Measurements from ENCODE around the gene SULT2B1. TPM values are rescaled to one million over a fixed set of nuclear protein-coding genes. Genes with fewer than 3 reads are reported as not detected.
"Not testable (repeated sequence)": the region's sequence is repeated elsewhere in the genome, so short reads cannot be mapped to it uniquely, and the experiment has no call there.

SULT2B1 gene
- total RNA-seq, 2 donors from 2014 or later: 1.4 to 7.7 TPM

DNA sequence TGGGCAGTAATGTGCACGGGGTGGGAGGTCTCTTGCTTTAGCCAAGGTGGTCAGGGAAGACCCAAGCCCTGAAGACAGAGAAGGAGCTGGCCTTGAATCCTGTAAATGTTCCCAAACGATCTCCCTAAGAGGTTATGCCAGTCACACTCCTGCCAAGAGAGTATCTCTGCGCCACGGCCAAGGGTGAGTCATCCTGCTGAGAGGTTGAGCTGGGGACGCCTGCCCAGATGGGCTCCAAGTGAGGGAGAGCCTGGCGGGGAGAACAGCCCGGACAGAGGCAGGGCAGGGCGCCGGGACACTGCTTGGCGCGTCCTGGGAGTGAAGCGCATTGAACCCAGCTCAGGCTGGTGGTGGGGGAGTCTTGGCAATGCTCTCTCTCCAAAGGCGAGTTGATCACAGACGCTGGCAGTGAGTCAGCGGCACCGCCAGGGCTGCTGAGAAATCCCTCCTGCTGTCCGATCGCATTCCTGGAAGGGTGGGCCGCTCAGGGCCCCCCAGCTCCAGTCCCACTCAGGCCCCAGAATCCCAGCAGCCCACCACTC is 16.4 kb downstream of the SULT2B1 start:
- no peak overlapping the region for H3K27ac ChIP-seq
- TF ChIP-seq, protein P1, sequence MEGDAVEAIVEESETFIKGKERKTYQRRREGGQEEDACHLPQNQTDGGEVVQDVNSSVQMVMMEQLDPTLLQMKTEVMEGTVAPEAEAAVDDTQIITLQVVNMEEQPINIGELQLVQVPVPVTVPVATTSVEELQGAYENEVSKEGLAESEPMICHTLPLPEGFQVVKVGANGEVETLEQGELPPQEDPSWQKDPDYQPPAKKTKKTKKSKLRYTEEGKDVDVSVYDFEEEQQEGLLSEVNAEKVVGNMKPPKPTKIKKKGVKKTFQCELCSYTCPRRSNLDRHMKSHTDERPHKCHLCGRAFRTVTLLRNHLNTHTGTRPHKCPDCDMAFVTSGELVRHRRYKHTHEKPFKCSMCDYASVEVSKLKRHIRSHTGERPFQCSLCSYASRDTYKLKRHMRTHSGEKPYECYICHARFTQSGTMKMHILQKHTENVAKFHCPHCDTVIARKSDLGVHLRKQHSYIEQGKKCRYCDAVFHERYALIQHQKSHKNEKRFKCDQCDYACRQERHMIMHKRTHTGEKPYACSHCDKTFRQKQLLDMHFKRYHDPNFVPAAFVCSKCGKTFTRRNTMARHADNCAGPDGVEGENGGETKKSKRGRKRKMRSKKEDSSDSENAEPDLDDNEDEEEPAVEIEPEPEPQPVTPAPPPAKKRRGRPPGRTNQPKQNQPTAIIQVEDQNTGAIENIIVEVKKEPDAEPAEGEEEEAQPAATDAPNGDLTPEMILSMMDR (IDR thresholded peaks at IDR 0.05): no peak
- H3K9me3 ChIP-seq: no peaks in the 10 kb centered on the region
- no peaks in the 10 kb centered on the region for H3K36me3 ChIP-seq
- intact Hi-C loops (cut with DNase I): no loop called here
- no peak overlapping the region for H3K4me3 ChIP-seq
- DNase-seq: peak; percentile 67
- H3K4me1 ChIP-seq: peaks cover 3% of the 10 kb centered on the region
- H3K9ac ChIP-seq (ENCODE audit: low read depth in 2 of 2, low read length in 2 of 2): no peak overlapping the region
- H3K27me3 ChIP-seq: peaks cover 4% of the 10 kb centered on the region

DNA sequence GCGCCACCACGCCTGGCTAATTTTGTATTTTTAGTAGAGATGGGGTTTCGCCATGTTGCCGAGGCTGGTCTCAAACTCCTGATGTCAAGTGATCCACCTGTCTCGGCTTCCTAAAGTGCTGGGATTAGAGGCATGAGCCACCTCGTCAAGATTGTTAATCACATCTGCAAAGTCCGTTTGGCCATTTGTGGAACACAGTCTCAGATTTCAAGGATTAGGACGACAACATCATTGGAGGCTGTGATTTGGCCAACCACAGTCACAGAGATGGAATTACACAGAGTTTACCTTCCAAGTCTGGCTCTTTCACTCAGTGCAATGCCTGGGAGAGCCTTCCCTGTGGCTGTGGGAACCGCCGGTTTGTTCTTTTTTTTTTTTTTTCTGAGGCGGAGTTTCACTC is 17.8 kb downstream of the SULT2B1 start:
- no peak for DNase-seq
- peaks cover 3% of the 10 kb centered on the region for H3K4me1 ChIP-seq
- H3K27me3 ChIP-seq: peaks cover 4% of the 10 kb centered on the region
- intact Hi-C loops (cut with DNase I): no loop called here
- H3K36me3 ChIP-seq: no peaks in the 10 kb centered on the region
- no peaks in the 10 kb centered on the region for H3K9me3 ChIP-seq
- H3K9ac ChIP-seq (ENCODE audit: low read depth in 2 of 2, low read length in 2 of 2): no peak overlapping the region
- H3K4me3 ChIP-seq: no peak overlapping the region
- TF ChIP-seq, protein P1 (IDR thresholded peaks at IDR 0.05): no peak
- H3K27ac ChIP-seq: no peak overlapping the region

DNA sequence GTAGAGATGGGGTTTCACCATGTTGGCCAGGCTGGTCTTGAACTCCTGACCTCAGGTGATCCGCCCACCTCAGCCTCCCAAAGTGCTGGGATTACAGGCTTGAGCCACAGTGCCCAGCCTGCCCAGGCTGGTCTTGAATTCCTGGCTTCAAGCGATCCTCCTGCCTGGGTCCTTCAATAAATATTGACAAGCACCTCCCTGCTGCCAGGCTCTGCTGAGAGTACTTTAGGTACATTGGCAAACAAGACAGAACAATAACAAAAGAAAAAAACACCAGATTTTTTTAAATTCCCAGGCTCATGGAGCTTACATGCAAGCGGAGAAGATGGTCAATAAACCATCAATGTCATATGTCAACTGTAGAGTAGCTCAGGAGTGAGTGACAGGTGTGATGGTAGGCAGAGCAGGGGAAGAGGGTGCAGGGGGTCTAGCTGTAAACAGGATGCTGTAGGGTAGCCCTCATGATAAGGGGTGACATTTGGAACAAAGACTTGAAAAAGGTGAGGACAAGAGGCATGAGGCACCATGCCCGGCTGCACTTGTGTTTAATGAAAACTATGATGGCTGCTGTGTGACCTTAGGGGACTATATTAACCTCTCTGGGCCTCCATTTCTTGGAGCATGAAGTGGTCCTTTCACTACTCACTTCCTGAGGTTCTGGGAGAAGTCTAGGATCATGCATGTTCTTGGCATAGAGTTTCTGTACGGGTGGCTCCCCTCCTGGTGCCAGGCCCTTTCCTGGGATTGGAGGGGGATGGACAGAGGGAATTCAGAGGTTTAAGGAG is 19.6 kb downstream of the SULT2B1 start:
- intact Hi-C loops (cut with DNase I): no loop called here
- peaks cover 3% of the 10 kb centered on the region for H3K4me1 ChIP-seq

DNA sequence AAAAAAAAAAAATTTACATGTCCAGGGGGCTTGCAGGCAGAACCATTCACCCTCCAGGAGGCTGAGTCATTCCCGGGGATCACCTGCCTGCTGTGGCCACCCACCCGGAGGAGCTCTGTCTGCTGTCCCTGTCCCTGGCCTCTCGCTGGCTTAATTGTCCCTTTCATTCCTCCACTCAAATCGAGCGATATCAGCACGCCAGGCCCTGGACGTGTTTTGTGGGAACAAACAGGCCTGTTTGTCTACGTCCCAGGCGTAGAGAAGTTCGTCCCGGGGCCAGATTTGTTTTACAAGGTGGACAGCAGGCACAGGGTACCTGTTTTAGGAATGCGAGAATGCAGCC is 21.2 kb downstream of the SULT2B1 start:
- H3K4me1 ChIP-seq: peaks cover 3% of the 10 kb centered on the region
- intact Hi-C loops (cut with DNase I): no loop called here
- TF ChIP-seq, protein P1 (IDR thresholded peaks at IDR 0.05): no peak
- H3K4me3 ChIP-seq: no peak overlapping the region
- no peak overlapping the region for H3K9ac ChIP-seq (ENCODE audit: low read depth in 2 of 2, low read length in 2 of 2)
- DNase-seq: no peak
- H3K27ac ChIP-seq: no peak overlapping the region
- H3K36me3 ChIP-seq: no peaks in the 10 kb centered on the region
- no peaks in the 10 kb centered on the region for H3K9me3 ChIP-seq
- peaks cover 4% of the 10 kb centered on the region for H3K27me3 ChIP-seq

More for the DNA sequence above, 19.6 kb downstream of the SULT2B1 start:
- no peak overlapping the region for H3K4me3 ChIP-seq
- no peak overlapping the region for H3K9ac ChIP-seq (ENCODE audit: low read depth in 2 of 2, low read length in 2 of 2)
- no peak for DNase-seq
- no peaks in the 10 kb centered on the region for H3K9me3 ChIP-seq
- no peaks in the 10 kb centered on the region for H3K36me3 ChIP-seq
- peaks cover 4% of the 10 kb centered on the region for H3K27me3 ChIP-seq
- H3K27ac ChIP-seq: no peak overlapping the region
- TF ChIP-seq, protein P1 (IDR thresholded peaks at IDR 0.05): no peak

DNA sequence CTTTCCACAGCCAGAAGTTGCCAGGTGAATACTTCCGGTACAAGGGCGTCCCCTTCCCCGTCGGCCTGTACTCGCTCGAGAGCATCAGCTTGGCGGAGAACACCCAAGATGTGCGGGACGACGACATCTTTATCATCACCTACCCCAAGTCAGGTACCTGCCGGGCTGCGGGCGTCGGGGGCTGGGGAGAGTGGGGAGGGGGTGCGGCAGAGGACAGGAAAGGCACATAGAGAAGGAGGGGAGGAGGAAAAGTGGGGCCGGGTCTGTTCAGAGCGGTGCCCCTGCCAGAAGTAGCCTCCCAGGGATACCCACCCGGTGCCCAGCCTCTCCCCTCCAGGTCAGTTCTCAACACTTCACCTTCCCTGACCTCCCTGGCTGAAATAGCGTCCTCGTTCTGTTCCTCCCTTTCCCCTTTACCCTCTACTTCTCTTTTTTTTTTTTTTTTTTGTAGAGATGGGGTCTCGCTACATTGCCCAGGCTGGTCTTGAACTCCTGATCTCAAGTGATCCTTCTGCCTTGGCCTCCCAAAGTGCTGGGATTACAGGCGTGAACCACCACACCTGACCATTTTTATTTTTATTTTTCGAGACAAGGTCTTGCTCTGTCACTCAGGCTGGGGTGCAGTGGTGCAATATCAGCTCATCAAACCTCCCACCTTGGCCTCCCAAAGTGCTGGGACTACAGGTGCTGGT is 24.1 kb downstream of the SULT2B1 start:
- TF ChIP-seq, protein P1 (IDR thresholded peaks at IDR 0.05): no peak
- Histone ChIP-seq H3K36me3 (no peaks in the 10 kb centered on the region), H3K9ac (ENCODE audit: low read depth in 2 of 2, low read length in 2 of 2) (no peak overlapping the region), H3K9me3 (no peaks in the 10 kb centered on the region), H3K27me3 (no peaks in the 10 kb centered on the region), H3K4me1 (no peaks in the 10 kb centered on the region), H3K27ac (no peak overlapping the region), H3K4me3 (no peak overlapping the region)
- intact Hi-C loops (cut with DNase I): no loop called here
- DNase-seq: no peak

DNA sequence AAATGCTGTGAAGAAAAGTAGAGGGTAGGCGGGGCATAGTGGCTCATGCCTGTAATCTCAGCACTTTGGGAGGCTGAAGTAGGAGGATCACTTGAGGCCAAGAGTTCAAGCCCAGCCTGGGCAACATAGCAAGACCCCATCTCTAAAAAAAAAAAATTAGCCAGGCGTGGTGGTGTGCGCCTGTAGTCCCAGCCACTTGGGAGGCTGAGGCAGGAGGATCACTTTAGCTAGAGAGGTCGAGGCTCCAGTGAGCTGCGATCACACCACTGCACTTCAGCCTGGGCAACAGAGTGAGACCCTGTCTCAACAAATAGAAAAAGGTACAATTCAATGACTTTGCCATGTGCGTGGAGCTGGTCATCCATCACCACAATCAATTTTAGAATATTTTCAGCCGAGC is 25.9 kb downstream of the SULT2B1 start:
- H3K27me3 ChIP-seq; intact Hi-C loops (cut with DNase I); DNase-seq; H3K36me3 ChIP-seq; H3K9me3 ChIP-seq; H3K4me1 ChIP-seq; H3K4me3 ChIP-seq; H3K27ac ChIP-seq; H3K9ac ChIP-seq (ENCODE audit: low read depth in 2 of 2, low read length in 2 of 2): not testable (repeated sequence)
